HG03432 (cell line): ENCODE data around the gene ACAP2.
"Not testable (repeated sequence)": the region's sequence is repeated elsewhere in the genome, so short reads cannot be mapped to it uniquely, and the experiment has no call there.

Experiments used
- ATAC-seq: cut with Tn5 transposase; IDR thresholded peaks from one replicate; pipeline ENCODE4 v1.9.1; 2021; ENCODE audit warnings: mild to moderate bottlenecking, moderate library complexity; ENCODE audit not compliant: unreplicated experiment

Gene ACAP2

GRCh38 chr3:195395208-195395816, 47.5 kb downstream of the ACAP2 start:
- no peak for ATAC-seq

DNA sequence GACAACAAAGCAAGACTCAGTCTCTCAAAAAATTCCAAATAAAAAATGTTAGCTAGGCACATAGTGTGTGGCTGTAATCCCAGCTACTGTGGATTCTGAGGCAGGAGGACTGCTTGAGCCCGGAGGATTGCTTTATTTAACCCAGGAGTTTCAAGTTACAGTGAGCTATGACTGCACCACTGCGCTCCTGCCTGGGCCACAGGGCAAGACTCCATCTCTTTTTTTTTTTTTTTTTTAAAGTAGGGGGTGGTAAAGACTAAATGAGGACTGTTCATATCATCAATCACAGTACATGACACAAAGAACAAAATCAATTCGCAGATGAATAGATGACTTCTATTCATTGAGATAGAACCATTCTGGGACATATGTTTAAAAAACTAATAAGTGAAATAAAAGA, 48.1 kb downstream of the ACAP2 start:
- peak; percentile 32 for ATAC-seq

- ATAC-seq, result peak; percentile 74
These were observed 48.8 kb downstream of the ACAP2 start for GRCh38 chr3:195394024-195394423.

- ATAC-seq, result no peak
These were observed 54.4 kb downstream of the ACAP2 start for GRCh38 chr3:195388380-195388779.

DNA sequence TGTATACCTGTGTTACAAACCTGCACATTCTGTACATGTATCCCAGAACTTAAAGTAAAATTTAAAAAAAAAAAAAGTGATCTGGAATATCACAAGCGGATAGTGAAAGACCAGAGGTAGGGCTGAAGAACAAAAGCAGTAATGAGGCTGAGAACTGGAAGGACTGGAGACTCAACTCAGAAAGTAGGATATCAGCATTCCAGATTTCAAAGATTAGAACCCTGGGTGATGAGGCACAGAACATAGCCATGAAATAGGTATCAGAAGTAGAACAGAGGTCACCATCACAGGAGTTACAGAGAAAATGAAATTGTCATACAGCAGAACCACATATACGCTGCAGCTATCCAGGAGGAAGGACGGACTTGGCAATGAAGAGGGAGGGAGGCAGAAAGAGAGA, 56.1 kb downstream of the ACAP2 start:
- no peak for ATAC-seq

- ATAC-seq, result no peak
These were observed 57.3 kb downstream of the ACAP2 start for GRCh38 chr3:195385526-195385925.

GRCh38 chr3:195384952-195385351, 57.9 kb downstream of the ACAP2 start:
- ATAC-seq, result no peak

DNA sequence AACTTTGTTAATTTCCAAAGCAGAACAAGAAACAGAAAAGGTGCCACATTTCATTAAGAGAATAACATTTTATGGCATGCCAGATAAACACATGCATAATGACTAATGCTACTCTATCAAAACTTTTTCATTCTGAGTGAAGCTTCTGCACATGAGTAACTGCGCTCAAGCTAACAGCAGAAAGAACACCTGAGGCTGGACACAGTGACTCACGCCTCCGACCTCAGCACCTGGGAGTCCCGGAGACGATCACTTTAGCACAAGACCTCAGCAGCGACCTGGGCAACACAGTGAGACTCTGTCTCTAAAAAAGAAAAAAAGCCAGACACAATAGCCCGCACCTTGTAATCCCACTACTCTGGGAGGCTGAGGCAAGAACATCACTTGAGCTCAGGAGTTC, 70.6 kb downstream of the ACAP2 start:
- no peak for ATAC-seq

DNA sequence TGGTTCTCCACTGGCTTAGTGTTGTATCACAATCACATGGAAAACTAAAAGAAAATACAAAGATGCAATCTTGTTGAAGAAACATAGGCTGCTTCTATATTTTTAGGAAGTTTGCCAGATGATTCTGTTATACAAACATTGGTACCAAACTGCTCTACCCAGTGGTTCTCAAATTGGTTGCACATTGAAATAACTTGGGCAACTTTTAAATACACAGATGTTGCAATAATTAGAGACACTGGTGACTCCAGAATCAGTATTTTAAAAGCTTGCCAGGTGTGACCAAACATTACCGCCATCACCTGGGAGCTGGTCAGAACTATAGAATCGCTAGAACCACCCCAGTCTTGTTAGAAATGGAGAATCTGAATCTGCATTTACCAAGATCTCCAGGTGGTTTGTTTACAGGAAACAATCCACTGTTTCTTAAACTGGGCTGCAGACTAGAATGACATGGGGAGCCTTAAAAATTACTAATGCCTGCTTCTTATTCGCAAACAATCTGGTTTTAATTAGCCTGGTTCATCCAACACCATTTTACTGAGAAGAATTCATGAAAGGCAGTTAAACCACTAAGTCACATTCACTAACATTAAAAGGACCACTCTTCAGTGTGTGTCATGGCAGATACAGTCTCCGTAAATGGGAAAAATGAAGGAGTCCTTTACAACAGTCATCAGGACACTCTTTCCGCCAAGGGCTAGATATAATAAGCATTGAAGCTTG, 76.5 kb downstream of the ACAP2 start:
- no peak for ATAC-seq

DNA sequence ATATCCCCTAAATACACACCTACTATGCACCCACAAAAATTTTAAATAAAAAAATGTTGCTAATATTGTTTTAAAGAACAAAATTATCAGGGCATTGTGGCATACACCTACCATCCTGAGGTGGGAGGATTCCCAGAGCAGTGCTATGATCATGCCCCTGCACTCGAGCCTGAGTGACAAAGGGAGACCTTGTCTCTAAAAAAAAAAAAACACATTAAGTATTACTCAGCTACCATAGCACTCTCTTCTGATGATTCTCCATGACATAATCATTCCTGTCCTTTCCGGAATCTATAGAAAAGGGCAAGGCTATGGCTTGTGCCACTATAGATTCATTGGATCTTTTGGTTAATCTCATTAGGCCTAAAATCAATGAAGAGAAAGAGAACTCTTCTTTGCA, 77.4 kb downstream of the ACAP2 start:
- no peak for ATAC-seq

DNA sequence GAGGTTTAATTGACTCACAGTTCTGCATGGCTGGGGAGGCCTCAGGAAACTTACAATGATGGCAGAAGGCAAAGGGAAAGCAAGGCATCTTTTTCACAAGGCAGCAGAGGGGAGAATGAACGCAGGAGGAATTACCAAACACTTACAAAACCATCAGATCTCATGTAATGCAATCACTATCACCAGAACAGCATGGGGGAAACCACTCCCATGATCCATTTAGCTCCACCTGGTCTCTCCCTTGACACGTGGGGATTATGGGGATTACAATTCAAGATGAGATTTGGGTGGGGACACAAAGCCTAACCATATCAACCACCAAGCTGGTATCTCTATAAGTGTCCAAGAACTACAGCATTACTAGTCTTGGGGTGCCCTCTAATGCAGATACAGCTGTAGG, 85.0 kb downstream of the ACAP2 start:
- not testable (repeated sequence) for ATAC-seq

DNA sequence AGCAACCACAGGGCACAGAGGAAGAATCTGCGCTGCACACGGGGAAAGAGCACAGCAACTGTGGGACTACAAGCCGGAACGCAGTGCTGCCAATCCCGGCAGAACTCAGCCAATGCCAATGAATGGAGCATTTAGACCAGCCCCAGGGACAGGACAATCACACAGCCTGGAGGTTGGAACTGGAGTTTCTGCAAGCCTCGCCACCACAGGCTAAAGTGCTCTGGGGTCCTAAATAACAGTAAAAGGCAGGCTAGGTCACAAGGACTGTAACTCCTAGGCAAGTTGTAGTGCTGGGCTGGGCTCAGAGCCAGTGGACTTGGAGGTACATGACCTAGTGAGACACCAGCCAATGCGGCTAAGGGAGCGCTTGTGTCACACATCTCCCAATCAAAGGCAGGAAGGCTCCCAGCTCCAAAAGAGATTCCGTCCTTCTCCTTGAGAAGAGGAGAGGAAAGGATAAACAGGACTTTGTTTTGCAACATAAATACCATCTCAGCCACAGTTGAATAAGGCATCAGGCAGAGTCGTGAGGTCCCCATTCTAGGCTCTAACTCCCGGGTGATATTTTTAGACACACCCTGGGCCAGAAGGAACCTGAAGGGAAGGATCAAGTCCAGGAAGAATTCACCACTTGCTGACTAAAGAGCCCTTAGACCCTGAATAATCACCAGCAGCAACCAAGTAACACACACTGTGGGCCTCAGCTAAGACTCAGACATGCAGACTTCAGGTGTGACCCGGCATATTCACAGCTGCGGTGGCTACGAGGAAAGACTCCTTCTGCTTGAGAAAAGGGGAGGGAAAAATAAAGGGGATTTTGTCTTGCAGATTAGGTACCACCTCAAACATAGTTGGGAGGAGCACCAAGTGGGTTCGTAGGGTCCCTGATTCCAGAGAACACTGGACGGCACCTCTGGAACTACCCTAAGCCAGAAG, 86.4 kb downstream of the ACAP2 start:
- ATAC-seq, result no peak

DNA sequence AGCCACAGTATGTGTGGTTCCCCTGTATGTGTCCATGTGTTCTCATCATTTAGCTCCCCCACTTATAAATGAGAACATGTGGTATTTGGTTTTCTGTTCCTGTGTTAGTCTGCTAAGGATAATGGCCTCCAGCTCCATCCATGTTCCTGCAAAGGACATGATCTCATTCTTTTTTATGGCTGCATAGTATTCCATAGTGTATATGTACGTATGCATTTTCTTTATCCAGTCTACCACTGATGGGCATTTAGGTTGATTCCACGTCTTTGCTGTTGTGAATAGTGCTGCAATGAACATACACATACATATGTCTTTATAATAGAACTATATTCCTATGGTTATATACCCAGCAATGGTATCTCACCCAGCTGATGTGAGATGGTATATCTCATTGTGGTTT, 88.8 kb downstream of the ACAP2 start:
- ATAC-seq, result not testable (repeated sequence)

DNA sequence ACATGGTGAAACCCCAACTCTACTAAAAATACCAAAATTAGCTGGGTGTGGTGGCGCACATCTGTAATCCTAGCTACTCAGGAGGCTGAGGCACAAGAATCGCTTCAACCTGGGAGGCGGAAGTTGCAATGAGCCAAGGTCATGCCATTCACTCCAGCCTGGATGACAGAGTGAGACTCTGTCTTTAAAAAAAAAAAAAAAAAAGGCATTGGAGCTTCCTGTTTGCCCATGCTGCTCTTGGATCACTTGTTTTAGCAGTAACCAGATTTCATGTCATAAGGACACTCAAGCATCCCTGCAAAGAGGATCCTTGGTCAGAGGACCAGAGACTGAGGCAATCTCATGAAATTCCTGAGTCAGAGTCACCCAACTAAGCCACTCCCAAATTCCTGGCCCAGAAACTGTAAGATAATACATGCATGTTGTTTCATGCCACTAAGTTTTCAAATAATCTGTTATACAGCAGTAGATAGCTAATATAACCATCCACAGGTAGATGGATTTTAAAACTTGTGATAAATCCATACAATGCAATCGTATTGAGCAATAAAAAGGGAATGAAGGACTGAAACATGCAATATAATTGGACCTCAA, 89.8 kb downstream of the ACAP2 start:
- ATAC-seq, result no peak

DNA sequence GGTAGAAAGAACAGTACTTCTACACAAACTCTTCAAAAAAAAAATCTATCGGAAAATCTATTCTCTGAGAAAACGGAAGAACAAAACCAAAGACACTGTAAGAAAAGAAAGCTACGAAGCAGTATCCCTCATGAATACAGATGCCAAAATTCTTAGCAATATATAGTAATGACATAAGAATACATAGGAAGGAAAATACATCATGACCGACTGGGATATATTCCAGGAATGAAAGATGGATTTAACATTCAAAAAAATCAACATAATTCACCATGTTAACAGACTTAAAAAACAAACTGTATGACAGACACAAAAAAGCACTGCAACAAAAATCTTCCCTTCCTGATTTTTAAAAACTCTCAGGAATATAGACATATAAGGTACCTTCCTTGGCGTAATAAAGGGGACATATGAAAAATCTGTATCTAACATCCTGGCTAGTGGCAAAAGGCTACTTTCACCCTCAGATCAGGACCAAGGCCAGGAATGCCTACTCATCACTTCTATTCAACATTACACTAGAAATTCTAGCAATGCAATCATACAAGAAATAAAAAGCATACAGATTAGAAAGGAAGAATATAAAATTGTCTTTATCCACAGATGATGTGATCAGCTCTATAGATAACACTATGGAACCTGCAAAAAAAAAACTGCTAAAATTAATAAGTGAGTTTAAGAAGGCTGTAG, 94.2 kb downstream of the ACAP2 start:
- ATAC-seq, result no peak

DNA sequence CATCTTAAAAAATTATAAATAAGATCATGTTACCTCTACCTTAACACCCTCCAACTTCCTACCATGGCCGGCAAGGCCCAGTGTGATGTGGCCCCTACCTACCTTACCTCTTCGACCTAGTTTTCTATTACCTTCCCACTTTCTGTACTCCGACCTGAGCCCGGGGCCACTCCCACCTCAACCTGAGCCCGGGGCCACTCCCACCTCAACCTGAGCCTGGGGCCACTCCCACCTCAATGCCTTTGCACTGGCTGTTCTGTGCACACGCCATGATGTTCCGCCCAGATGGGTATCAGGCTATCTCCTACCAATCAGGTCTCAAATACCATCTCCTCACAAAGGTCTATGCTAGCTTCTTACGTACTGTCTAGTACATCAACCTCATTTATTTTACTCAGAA, 105.1 kb downstream of the ACAP2 start:
- no peak for ATAC-seq

DNA sequence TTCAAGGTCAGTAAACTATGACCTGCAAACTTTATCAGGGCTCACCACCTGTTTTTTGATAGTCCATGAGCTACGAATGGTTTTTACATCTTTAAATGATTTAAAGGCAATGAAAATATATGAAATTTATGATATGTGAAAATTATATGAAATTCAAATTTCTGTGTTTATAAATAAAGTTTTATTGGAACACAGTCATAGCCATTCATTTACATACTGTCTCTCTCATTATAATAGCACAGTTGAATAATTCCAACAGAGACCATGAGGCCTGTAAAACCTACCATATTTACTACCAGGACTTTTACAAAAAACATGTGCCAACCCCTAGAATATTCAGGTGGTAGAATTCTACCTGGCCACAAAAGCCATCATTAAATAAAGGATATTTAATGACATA, 107.9 kb downstream of the ACAP2 start:
- ATAC-seq, result no peak

GRCh38 chr3:195319060-195319459, 123.8 kb downstream of the ACAP2 start:
- no peak for ATAC-seq

GRCh38 chr3:195312714-195313113, 130.1 kb downstream of the ACAP2 start:
- no peak for ATAC-seq

DNA sequence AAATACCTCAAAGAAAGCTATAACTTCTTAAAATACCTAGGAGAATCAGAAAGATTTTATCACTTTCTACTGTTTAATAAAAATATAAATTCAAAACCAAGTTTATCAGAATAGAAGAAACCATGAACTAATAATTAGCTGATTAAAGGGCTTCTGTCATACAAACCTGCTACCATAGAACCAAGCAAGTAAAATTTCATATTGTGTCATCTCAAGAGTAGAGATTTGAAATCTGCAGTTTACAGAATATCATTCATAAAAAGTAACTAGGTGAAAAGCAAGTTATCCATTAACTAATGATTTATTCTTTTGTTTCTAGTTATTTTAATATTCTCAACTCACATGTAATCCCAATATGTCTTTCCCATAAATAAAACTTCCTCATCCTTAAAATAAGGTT, 135.1 kb downstream of the ACAP2 start:
- ATAC-seq, result no peak

DNA sequence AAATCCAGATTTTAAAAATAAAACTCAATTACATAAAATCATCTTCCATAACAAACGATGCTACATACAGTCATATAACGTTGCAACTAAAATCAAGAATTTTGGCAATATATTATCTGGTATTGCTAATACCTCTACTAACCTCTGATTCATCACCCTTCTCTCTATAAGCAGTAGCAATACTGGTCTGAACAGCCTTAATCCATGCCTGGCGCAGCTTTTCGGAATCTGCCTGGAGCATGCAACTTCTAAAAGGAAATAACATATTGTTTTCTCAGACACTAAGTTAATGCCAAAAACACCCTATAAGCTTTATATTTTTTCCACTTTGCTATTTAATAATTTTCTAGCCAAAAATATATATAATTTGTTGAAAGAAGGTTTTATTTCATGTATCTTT, 136.5 kb downstream of the ACAP2 start:
- no peak for ATAC-seq
